Measurements from ENCODE around the gene PCNA.

PCNA gene

GRCh38 chr20:5067877-5068645 is 51.7 kb downstream of the PCNA start:
- no peak for DNase-seq (ENCODE audit: low read depth in 1 of 2, low spot score in 1 of 2)

- no peak for DNase-seq (ENCODE audit: low read depth in 1 of 2, low spot score in 1 of 2)
These were observed 53.8 kb downstream of the PCNA start for GRCh38 chr20:5065879-5066383.

GRCh38 chr20:5065166-5065878 is 54.4 kb downstream of the PCNA start:
- no peak for DNase-seq (ENCODE audit: low read depth in 1 of 2, low spot score in 1 of 2)

Data from activated T-helper 1 cell treated with anti-CD3 and anti-CD28 coated beads, Interleukin-2, amount 50 U/mL, for 16 hours (primary cell).